ENCODE data around the gene ZNF513.

Gene ZNF513

DNA sequence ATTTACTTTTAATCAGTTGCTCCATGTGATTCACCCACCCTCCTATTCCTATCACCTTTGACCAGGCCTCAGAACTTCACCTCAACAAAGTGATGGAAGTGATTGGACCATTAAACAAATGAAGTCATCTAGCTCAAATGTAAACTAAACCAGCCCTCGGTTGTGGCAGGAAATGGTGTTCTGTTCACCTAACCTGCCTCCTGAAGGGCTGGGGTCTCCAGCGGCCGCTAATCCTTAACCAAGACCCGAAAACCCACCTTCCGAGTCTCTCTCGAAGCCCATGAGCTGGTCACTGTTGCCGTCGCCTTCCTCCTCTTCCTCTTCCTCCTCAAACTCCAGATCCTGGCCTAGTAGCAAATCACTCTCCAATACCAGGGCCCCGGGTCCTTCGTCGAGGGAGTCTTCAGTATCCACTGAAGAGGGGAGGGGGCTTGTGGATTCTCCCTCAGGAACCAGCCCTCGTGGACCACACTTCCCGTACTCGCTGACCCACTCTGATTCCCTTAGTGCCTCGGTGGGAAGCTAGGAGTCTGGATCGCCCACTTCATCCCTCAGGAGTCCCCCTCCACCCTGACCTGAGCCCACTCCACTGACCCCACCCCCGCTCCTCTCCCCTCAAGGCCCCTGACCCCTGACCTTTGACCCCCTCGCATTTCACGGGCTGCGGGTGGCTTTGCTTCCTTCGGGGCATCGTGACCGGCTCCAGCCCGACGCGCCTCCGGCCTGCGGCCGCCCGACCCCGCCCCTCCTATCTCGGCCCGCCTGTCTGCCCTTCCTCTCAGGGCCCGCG is 503 bp downstream of the ZNF513 start:
- DNase-seq: peak; percentile 65

DNA sequence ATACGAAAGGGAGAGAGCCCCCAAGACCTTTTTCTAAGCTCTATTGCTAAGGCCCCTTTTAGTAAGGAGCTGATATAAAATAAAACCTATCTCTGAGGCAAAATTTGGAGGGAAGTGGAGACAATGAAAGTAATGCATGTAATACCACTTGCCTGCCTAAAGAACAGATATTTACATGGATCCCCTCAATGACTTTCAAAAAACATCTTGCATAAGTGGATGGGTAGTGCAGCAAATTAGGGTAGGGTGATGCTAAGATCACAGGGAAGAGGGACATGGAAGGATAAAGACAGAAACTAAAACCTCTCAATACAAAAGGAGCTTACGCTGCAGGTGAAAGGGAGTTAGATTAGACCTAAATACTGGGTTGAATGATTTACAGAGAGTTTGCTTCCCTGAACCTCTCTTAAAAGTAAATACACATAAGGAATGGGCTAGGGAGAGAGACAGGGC is 1.1 kb downstream of the ZNF513 start:
- DNase-seq: peak; percentile 14

DNA sequence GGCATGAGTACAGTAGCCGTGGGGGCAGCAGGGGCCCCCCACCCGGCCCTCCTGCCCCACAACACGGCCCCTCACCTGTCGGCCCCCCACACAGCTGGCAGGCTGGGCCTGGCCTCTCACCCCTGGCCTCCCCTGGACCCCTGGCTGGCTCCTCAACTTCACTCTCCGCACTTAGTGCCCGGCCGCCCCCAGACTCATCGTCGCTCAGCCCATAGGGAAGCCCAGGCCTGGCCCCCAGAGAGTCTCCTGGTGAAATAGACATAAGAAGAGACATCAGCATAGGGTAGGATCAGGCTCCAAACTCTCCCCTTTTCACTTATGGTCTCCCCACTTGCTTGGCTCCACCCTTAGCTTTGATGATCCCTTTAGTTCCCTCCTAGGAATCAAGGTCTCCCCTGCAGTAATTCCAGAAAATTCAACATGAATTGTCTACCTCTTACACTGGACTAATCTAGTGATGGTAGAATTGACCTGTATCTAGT is 1.7 kb downstream of the ZNF513 start:
- no peak for DNase-seq

DNA sequence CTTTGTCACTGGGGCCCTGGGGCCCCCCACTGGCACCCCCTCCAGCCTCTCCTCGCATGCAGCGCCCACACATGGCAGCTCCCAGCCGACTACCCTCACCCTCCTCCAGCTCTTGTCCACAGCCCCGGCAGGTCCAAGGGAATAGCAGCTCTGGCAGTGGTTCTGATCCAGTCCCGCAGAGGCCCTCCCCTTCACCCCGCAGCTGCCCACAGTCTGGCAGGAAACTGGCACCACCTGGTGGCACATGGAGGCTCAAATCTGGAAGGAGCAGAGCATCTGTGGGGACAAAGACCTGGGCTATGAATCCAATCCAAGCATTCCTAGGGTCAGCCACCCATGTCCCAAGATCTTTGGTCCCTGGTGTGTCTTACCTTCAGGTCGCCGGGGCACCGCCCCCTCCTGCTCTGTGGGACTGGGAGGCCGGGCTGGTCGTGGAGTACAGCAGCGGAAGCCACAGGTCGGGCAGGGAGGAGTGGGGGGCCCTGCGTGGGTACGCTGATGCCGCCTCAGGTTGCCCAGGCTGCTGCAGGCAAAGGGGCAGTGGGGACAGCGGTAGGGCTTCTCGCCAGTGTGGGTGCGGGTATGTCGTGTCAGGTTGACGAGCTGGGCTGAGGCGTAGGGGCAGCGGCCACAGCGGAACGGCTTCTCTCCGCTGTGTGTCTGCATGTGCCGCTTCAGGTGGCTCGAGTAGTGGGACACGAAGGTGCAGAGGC is 2.3 kb downstream of the ZNF513 start:
- no peak for DNase-seq

DNA sequence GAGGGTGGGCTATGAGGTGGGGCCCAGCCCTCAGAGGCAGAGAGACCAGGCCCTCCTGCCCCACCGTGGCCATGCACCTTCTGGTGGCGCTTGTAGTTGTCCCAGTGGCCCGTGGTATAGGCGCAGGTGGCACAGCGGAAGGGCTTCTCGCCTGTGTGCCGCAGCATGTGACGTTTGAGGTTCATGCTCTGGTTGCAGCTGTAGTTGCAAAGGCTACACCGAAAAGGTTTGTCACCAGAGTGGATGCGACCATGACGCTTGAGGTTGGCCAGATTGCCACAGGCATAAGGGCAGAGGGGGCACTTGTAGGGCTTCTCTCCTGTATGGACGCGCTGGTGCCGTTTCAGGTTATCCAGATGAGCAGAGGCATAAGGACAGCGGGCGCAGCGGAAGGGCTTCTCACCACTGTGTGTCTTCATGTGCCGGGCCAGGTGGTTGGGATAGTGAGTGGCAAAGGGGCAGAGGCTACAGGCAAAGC is 2.9 kb downstream of the ZNF513 start:
- no peak for DNase-seq

DNA sequence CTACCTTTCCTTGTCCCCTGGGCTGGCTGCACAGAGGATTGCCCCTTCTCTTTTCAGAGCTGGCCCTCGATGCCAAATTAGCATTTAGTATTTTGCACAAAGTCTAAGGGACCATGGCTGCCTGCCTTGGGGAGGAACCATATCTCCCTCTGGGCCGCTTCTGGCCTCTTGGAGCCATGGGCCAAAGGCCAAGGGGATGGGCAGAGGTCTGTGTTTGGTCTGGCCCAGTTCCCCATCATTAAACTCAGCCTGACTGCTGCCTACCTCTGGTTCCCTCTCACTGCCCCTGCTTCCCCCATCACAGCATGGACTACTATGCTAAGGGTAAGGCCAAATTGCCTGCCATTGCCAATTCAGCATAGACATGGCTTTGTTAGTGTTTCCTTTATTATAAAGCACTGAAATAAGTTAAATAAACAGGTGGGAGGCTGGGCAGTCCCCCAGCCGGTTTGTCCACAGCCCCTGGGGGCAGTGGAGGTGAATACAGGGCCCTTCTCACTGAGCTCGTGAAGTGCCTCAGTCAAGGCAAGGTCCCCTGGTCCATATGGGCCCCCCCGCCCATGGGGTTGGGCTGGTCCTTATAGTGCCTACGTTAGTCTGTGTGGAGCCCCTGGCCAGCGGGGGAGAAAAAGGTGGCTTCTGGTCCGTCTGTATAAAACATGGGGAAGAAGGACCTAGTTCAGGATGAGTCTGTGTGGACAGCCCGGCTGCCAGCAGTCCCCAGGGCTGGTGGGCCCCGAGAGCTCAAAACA is 3.5 kb downstream of the ZNF513 start:
- DNase-seq: no peak

DNA sequence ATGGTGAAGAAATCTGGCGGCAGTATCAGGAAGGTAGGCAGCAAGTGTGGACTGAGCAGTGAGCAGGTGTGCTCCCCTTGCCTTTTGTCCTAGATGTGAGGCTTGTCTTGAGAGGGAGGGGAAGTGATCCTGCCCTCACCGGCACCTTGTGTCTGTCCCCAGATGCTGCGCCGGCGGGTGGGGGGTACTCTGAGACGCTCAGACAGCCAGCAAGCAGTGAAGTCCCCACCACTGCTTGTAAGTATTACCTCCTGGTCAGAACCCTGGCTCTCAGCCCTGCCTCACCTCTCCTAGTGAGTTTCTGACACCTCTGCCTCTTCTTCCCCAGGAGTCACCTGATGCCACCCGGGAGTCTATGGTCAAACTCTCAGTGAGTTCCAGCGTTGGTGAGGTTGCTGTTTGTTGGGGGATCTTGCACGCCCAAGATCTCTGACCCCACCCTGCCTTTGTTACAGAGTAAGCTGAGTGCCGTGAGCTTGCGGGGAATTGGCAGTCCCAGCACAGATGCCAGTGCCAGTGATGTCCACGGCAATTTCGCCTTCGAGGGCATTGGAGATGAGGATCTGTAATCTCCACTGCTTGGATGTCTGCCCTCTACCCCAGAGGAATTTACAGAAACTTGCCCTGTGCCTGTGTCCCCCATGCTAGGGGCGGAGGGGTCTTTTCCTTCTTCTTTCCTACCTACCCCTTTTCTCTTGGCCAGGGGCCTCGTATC is 4.2 kb downstream of the ZNF513 start:
- DNase-seq: no peak

DNA sequence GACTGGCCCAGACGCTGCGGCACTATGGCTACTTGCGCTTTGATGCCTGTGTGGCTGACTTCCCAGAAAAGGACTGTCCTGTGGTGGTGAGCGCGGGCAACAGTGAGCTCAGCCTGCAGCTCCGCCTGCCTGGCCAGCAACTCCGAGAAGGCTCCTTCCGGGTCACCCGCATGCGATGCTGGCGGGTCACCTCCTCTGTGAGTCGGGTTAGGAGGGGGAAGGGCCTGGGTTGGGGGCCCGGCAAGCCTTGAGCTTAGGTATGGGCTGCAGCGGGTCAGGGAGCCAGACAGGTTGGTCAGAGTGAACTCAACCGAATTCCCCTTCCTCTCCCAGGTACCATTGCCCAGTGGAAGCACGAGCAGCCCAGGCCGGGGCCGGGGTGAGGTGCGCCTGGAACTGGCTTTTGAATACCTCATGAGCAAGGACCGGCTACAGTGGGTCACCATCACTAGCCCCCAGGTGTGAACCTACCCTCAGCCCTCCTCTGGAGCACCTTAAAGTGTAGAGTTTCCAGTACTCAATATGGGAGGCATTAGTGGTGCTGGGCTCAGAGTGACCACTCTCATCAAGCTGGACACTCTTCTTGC is 4.9 kb downstream of the ZNF513 start:
- DNase-seq: peak; percentile 4

DNA sequence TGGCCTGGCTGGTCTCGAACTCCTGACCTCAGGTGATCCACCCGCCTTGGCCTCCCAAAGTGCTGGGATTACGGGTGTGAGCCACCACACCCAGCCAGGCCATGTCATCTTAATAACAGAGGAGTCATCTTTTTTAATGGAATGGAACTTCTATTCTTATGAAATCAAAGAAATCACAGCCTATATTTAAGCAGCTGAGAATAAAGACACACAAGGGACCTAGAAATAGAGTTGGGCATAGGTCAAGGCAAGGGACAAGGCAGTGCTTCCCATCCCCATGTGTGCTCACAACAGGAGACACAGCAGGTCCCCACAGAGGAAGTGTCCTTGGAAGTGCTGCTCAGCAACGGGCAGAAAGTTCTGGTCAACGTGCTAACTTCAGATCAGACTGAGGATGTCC is 7.0 kb downstream of the ZNF513 start:
- no peak for DNase-seq

DNA sequence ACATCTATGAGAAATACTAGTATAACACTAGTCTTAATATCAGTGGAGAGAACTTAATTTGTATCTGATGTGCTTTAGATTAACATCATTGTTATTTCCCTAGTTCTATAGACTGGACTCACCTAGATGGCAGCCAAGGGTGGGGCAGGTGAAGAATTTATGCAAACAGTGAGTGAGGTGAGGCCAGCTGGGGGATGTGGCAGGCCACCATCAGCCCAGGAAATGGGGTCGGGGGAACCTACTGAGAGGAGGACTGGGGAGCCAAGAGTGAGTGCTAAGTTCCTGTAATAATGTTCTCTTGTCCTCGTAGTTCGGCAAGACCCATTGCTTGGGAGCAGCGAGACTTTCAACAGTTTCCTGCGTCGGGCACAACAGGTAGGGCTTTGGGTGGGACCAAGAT is 7.6 kb downstream of the ZNF513 start:
- no peak for DNase-seq

DNA sequence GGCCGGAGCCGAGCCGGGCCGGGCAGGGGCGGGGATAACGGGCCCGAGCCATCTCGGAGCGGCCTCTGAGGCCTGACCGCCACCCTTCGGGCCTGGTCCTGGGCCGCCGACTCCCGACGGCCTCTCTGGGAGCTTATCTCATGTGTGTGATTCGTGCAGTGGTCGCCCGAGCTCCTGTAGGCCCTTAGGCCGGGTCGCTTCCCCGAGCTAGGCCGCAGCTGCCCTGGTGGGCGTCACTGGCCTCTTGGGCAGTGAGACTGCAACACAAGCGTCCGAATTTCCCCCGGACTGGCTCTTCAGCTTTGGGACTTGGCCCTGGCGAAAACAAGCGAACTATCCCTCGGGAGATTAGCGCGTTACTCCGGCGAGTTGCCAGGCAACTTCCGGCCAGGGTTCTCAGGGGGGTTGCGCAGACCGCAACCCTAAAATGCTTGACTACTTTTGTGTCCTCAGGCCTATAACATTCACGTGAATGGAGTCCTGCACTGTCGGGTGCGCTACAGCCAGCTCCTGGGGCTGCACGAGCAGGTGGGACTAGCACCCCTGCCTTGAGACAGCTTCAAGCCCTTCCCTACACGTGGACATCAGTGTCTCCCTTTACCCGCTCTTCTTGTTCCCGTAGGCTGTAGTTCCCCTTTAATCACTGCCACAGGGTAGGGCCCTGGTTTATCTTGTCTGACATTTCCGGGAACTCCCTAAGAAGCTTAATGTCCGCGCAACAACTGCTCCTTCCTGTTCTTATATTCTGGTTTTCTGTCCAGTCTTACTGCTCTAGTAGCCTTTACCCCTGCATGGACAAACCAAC is 9.5 kb downstream of the ZNF513 start:
- DNase-seq: peak; percentile 93

DNA sequence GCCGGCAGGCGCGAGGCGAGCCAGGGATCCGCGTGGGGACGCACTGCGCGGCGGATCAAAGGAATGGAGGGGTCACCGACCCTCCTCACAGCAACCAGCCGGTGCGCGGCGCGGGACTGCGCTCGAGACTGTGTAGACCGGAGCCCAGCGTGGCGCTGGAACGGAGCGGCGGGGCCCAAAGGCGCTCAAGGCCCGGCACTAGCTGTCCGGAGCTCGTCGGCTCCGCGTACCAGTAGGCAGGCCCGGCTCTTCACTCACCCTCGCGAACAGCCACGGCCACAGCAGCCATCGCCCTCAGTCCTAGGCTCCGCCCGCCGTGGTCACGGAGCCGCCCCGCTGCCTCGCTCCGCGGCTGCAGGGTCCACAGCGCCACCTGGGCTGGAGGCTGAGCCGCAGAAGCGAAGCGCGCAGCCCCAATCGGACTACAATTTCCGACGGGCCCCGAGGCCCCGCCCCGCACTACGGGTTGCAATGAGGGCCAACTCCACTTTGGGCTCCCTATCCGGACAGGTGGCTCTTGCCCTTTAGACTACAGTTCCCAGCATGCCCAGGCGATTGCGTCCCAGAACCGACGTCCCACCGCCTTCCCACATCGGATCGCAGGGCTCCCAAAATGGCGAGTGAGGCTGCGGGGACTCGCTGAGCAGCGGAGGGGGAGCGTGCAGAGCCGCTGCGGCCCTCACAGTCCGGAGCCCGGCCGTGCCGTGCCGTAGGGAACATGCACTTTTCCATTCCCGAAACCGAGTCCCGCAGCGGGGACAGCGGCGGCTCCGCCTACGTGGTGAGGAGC is 10.3 kb downstream of the ZNF513 start, which contains the start of the genes EIF2B4 and SNX17:
TSS of gene EIF2B4 (minus strand) at position 313 of the 790 bp plus-strand sequence. CDS start at position 289, 24 bp downstream.
TSS of gene SNX17 (plus strand) at position 591 of the 790 bp plus-strand sequence. CDS start at position 719, 128 bp downstream.
- DNase-seq: peak; percentile 99

DNA sequence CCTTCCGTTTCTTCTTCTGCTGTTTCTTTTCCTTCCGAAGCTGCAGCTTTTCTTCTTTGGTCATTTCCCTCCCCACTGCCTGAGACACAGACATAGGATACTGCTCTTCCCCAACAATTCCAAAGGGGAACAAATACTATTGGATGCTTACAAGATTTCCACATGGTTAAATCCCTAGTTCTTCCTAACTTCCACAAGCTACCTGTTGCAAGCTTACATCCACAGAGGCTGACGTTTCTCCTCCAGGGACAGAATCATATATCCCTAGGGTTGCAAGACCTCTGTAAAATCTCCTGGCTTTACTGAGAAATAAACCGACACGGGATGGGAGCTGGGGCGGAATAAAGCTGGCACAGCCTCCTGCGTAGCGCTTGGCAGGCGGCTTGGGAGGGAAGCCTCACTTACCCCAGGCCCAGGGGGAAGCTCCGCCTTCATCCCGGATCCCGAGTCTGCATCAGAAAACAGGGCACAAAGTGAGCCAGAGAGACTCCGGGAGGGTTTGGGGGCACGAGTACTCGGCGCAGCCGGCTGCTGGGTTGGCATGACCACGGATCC is 11.0 kb downstream of the ZNF513 start:
- no peak for DNase-seq

DNA sequence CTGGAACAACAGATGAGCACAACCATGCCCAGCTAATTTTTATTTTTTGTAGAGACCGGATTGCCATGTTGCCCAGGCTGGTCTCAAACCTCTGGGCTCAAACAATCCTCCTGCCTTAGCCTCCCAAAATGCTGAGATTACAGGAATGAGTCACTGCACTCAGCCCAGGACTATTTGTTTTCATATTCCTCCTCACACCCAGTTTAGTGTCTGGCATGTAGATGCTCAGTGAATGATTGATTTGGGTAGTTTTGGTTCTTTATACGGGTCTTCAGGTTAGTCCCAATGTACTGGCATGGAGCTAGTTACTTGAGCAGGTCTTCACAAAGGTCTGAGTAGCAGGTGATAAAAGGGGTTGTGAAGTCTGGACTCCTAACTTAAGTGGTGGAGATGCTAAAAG is 16.6 kb downstream of the ZNF513 start:
- no peak for DNase-seq

DNA sequence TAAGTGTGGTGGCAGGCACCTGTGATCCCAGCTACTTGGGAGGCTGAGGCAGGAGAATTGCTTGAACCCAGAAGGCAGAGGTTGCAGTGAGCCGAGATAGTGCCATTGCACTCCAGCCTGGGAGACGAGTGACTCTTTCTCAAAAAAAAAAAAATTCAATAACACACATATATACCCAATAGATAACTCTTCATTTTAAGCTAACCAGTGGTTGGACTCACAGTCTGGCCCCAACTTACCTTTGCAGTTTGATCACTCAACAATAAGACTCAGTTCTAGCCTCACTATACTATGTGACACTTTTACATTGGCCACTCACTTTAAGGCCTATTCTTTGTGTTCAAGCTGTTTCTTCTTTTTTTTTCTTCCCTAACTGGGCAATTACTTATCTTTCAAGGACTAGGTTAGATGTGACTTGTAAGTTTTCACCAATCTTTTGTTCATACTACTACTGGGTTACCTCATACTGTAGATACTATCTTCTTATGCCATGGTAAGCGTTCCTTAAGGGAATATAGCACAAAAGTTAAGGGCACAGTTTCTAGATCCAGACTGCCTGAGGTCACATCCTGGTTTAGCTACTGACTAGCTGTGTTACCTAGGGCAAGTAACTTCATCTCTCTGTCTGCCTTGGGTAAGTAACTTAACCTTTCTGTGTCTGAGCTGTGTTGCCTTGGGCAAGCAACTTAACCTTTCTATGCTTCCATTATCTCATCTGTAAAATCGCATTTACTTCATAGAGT is 17.7 kb downstream of the ZNF513 start:
- DNase-seq: no peak

DNA sequence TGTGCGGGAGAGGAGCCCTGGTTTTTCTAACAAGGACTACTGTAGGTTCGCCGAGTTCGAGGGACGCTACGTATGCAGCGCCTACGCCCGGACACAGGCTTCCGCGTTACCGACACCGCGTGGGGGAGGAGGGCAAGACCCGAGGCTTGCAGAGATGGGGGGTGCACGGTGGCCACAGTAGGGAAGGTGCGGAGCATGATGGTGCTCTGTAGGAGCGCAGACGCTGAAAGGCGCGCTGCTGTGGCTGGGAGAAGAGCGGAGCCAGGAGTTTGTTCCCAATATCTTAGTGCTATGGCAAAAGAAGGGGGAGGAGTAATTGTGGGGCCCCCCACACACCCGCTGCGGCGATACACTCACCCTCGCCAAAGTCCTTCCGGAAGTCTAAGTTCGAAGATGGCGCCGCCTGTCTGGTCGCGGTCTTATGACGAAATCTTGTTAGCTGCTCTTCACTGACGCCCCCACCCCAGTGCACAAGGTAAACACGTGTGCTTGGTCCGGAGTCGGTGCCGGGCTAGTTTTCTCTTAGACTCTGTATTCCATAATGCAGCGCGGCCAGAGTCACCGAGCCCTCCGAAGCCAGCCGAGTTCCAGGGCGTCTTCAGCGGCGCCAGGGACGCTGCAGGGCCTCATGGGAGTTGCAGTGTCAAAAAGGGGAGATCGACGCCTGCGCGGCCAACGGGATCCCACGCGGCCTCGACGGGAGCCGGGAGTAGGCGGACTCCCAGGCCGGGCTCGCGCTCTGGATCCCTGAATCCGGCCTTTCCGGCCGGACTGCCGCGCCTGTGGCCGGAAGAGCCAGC is 24.0 kb downstream of the ZNF513 start, which contains the start of gene GTF3C2:
TSS of gene GTF3C2 (minus strand) at position 383 of the 800 bp plus-strand sequence. CDS start 13,210 bp downstream, outside the sequence.
- DNase-seq: peak; percentile 96

DNA sequence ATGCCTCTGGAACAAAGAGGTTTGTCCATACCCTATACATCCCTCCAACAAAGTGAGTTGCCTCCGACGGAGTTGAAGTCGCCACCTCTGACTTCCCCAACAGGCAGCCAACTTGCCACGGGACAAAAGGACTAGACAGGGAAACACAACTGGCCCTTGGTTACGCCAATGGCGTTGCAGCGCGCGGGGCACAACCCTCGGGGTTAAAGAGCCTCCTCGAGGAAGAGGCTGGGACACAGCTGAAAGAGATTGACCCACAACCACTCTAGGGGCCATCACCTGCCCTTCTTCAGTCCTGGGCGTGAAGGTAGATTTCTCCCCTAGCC is 24.5 kb downstream of the ZNF513 start:
- peak; percentile 79 for DNase-seq

DNA sequence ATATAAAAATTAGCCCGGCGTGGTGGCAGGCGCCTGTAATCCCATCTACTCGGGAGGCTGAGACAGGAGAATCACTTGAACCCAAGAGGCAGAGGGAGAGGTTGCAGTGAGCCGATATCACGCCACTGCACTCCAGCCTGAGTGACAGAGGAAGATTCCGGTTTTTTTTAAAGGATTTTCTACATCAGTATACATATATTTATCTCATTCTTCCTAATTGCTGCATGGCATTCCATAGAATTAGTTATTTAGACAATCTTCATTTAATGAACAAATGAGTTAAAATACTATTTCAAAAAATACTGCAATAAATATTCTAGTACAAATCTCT is 26.0 kb downstream of the ZNF513 start:
- DNase-seq: no peak

All from MV-4-11 (cell line).